ENCODE results near the gene SLC38A10.

- TF ChIP-seq CTCF (IDR thresholded peaks at IDR 0.05): no peak
- TF ChIP-seq POLR2A (IDR thresholded peaks at IDR 0.05): no peak
Observed at GRCh38 chr17:81233811-81234505, 61.1 kb downstream of the SLC38A10 start.
